H1 (cell line): ENCODE results near the gene TUBA8. TPM values are rescaled to one million over a fixed set of nuclear protein-coding genes. Genes with fewer than 3 reads are reported as not detected.

Experiments
- CTCF ChIA-PET: fragments of 300-600 bp; sonication (Branson Sonifier 250); formaldehyde crosslinking; loops from one replicate; lab custom pipeline; 2021; ENCODE audit not compliant: partially characterized antibody; lab: Charles Lee
- POLR2A ChIA-PET: fragments of 300-600 bp; sonication (Branson Sonifier 250); formaldehyde crosslinking; loops from one replicate; lab custom pipeline; 2021; ENCODE audit warnings: inconsistent platforms; ENCODE audit not compliant: partially characterized antibody; lab: Charles Lee
- DNase-seq, 2 experiments: peaks; one replicate each; pipeline versions ENCODE4 v3.0.0 to v3.0.0-alpha.2; 2010 to 2022; ENCODE audit warnings: low spot score in 2 of 2, low read depth in 1 of 2, mixed read lengths in 1 of 2
- FAIRE-seq: peaks from 2 replicates; lab custom pipeline; 2011; peaks lifted over from hg19 to GRCh38; lab: Jason Lieb, UNC
- H2AFZ ChIP-seq: 2 replicates; pipeline ENCODE4 v1.8.1; 2012; ENCODE audit warnings: low read length, inconsistent platforms
- H2AK5ac ChIP-seq: 2 replicates; pipeline ENCODE4 v1.6.1; 2013; ENCODE audit warnings: low read depth, low read length
- H2BK120ac ChIP-seq: replicated peaks from 2 replicates; pipeline ENCODE3; 2013; ENCODE audit warnings: low read depth, low read length, inconsistent platforms
- H2BK12ac ChIP-seq: 2 replicates; pipeline ENCODE4 v1.6.1; 2013; ENCODE audit warnings: low read depth, low read length
- H2BK15ac ChIP-seq: 2 replicates; pipeline ENCODE4 v1.6.1; 2013; ENCODE audit warnings: low read length
- H2BK20ac ChIP-seq: 2 replicates; pipeline ENCODE4 v1.6.1; 2013; ENCODE audit warnings: low read length
- H2BK5ac ChIP-seq: 2 replicates; pipeline ENCODE4 v1.6.1; 2013; ENCODE audit warnings: low read depth, low read length
- H3K14ac ChIP-seq: 2 replicates; pipeline ENCODE4 v1.6.1; 2013; ENCODE audit warnings: inconsistent platforms; ENCODE audit not compliant: insufficient read length
- H3K18ac ChIP-seq: 2 replicates; pipeline ENCODE4 v1.6.1; 2013; ENCODE audit warnings: low read length; ENCODE audit errors: extremely low read depth
- H3K23ac ChIP-seq: 2 replicates; pipeline ENCODE4 v1.6.1; 2013; ENCODE audit warnings: inconsistent platforms; ENCODE audit not compliant: insufficient read length
- H3K23me2 ChIP-seq: 2 replicates; pipeline ENCODE4 v1.6.1; 2013; ENCODE audit warnings: low read depth, low read length
- H3K27ac ChIP-seq: 2 replicates; pipeline ENCODE4 v1.6.1; 2011; ENCODE audit warnings: low read depth, low read length, inconsistent platforms
- H3K27me3 ChIP-seq, 4 experiments: replicated peaks in 1 of 4; 1 replicate in 1 of 4; 2 replicates in 3 of 4; pipeline versions ENCODE4 v1.6.1 to v1.8.1; 2011 to 2013; ENCODE audit warnings: low read length in 3 of 4, mild to moderate bottlenecking in 3 of 4, inconsistent platforms in 2 of 4, mixed read lengths in 2 of 4, moderate library complexity in 1 of 4; ENCODE audit not compliant: control insufficient read depth in 3 of 4, insufficient read depth in 3 of 4; ENCODE audit errors: extremely low read depth in 1 of 4
- H3K36me3 ChIP-seq, 4 experiments: 2 replicates each; pipeline versions ENCODE4 v1.6.1 to v1.8.1; 2011 to 2013; ENCODE audit warnings: mild to moderate bottlenecking in 4 of 4, low read length in 3 of 4, moderate library complexity in 2 of 4, control low read depth in 1 of 4, inconsistent platforms in 1 of 4; ENCODE audit not compliant: insufficient read depth in 4 of 4, control insufficient read depth in 2 of 4
- H3K4ac ChIP-seq: replicated peaks from 2 replicates; pipeline ENCODE3; 2013; ENCODE audit warnings: low read length, low read depth, mixed read lengths, inconsistent platforms; ENCODE audit not compliant: insufficient read length
- H3K4me1 ChIP-seq, 4 experiments: replicated peaks in 1 of 4; 1 replicate in 1 of 4; 2 replicates in 3 of 4; pipeline versions ENCODE4 v1.6.1 to v1.8.1; 2011 to 2013; ENCODE audit warnings: low read length in 3 of 4, inconsistent platforms in 2 of 4, mixed read lengths in 1 of 4; ENCODE audit not compliant: insufficient read depth in 4 of 4, control insufficient read depth in 3 of 4
- H3K4me2 ChIP-seq, 2 experiments: 2 replicates each; pipeline versions ENCODE4 v1.6.1 to v1.8.1; 2011 to 2013; ENCODE audit warnings: low read depth in 2 of 2, low read length in 2 of 2, control low read depth in 1 of 2, inconsistent platforms in 1 of 2, mild to moderate bottlenecking in 1 of 2; ENCODE audit not compliant: insufficient read depth in 1 of 2
- H3K4me3 ChIP-seq, 4 experiments: fragments of 200-600, 300-600 bp in 1 of 4; sonication (generic), shearing (Covaris generic), sonication (Bioruptor Twin) in 1 of 4; 2 replicates each; pipeline versions ENCODE4 v1.5.1 to v1.8.1; 2011 to 2016; ENCODE audit warnings: low read length in 4 of 4, low read depth in 3 of 4, control low read depth in 2 of 4, inconsistent platforms in 2 of 4, mild to moderate bottlenecking in 2 of 4, mixed read lengths in 1 of 4, moderate library complexity in 1 of 4; ENCODE audit not compliant: insufficient read depth in 2 of 4; ENCODE audit errors: extremely low read depth in 1 of 4
- H3K56ac ChIP-seq: replicated peaks from 2 replicates; pipeline ENCODE3; 2013; ENCODE audit warnings: low read depth, mild to moderate bottlenecking, mixed read lengths, low read length, inconsistent platforms; ENCODE audit not compliant: insufficient read length
- H3K79me1 ChIP-seq: 2 replicates; pipeline ENCODE4 v1.6.1; 2013; ENCODE audit warnings: low read depth, low read length, control low read depth
- H3K79me2 ChIP-seq, 2 experiments: 2 replicates each; pipeline versions ENCODE4 v1.6.1 to v1.8.1; 2012 to 2013; ENCODE audit warnings: low read length in 2 of 2, mild to moderate bottlenecking in 2 of 2, inconsistent platforms in 1 of 2; ENCODE audit not compliant: insufficient read depth in 2 of 2, control insufficient read depth in 1 of 2
- H3K9ac ChIP-seq, 4 experiments: replicated peaks in 1 of 4; 1 replicate in 1 of 4; 2 replicates in 3 of 4; pipeline versions ENCODE4 v1.6.1 to v1.8.1; 2011 to 2013; ENCODE audit warnings: low read depth in 3 of 4, low read length in 3 of 4, control low read depth in 2 of 4, mild to moderate bottlenecking in 2 of 4, moderate library complexity in 2 of 4, inconsistent platforms in 1 of 4; ENCODE audit errors: extremely low read depth in 1 of 4
- H3K9me3 ChIP-seq, 2 experiments: 2 replicates each; pipeline versions ENCODE4 v1.6.1 to v1.8.1; 2012 to 2013; ENCODE audit warnings: mild to moderate bottlenecking in 2 of 2, moderate library complexity in 2 of 2, control low read depth in 1 of 2, inconsistent platforms in 1 of 2, low read depth in 1 of 2, low read length in 1 of 2, mixed read lengths in 1 of 2; ENCODE audit not compliant: insufficient read depth in 2 of 2
- H4K20me1 ChIP-seq, 2 experiments: replicated peaks in 1 of 2; 2 replicates each; pipeline versions ENCODE3 to v1.8.1; 2011 to 2013; ENCODE audit warnings: inconsistent platforms in 2 of 2, low read length in 2 of 2, mild to moderate bottlenecking in 1 of 2; ENCODE audit not compliant: insufficient read depth in 2 of 2, control insufficient read depth in 1 of 2
- H4K5ac ChIP-seq: 2 replicates; pipeline ENCODE4 v1.6.1; 2013; ENCODE audit warnings: low read length, low read depth, mixed read lengths, inconsistent platforms; ENCODE audit not compliant: insufficient read length
- H4K8ac ChIP-seq: 2 replicates; pipeline ENCODE4 v1.8.0; 2013; ENCODE audit warnings: mild to moderate bottlenecking, moderate library complexity, low read length, inconsistent platforms; ENCODE audit not compliant: insufficient read depth; ENCODE audit errors: extremely low read depth
- H4K91ac ChIP-seq: replicated peaks from 2 replicates; pipeline ENCODE3; 2013; ENCODE audit warnings: low read length, mixed read lengths, inconsistent platforms; ENCODE audit not compliant: insufficient read length
- BCL11A ChIP-seq, 2 experiments: IDR thresholded peaks; one replicate each; pipeline ENCODE4 v1.6.1; 2011; ENCODE audit warnings: low read depth in 2 of 2, low read length in 2 of 2, mild to moderate bottlenecking in 2 of 2
- CEBPB ChIP-seq: IDR thresholded peaks from 2 replicates; pipeline ENCODE4 v1.6.1; 2012; ENCODE audit warnings: low read depth, low read length
- CHD1 ChIP-seq: IDR thresholded peaks from 2 replicates; pipeline ENCODE4 v1.6.1; 2012; ENCODE audit warnings: low read depth, low read length, improper control_type of control experiment
- CHD2 ChIP-seq: IDR thresholded peaks from 2 replicates; pipeline ENCODE4 v1.6.1; 2012; ENCODE audit warnings: low read length, improper control_type of control experiment
- CREB1 ChIP-seq: IDR thresholded peaks from 2 replicates; pipeline ENCODE4 v1.6.1; 2012; ENCODE audit warnings: inconsistent platforms
- E2F6 ChIP-seq: IDR thresholded peaks from 2 replicates; pipeline ENCODE4 v1.6.1; 2012; ENCODE audit warnings: inconsistent platforms
- EZH2 ChIP-seq: fragments of 200-600 bp; sonication (generic); IDR thresholded peaks from 2 replicates; pipeline ENCODE4 v1.7.1; 2012; ENCODE audit warnings: low read depth, mild to moderate bottlenecking, moderate library complexity, low read length, inconsistent platforms; ENCODE audit not compliant: severe bottlenecking
- FOSL1 ChIP-seq: IDR thresholded peaks from 2 replicates; pipeline ENCODE4 v1.6.1; 2011; ENCODE audit warnings: mild to moderate bottlenecking, low read depth, low read length, moderate library complexity; ENCODE audit not compliant: insufficient read depth
- GABPA ChIP-seq: IDR thresholded peaks from 2 replicates; pipeline ENCODE4 v1.6.1; 2011; ENCODE audit warnings: mild to moderate bottlenecking, low read length, moderate library complexity, borderline replicate concordance; ENCODE audit not compliant: insufficient read depth
- KDM5A ChIP-seq: fragments of 200-600 bp; IDR thresholded peaks from 2 replicates; pipeline ENCODE4 v1.7.1; 2012; ENCODE audit warnings: mild to moderate bottlenecking, low read length, inconsistent platforms, mixed read lengths
- RAD21 ChIP-seq, 2 experiments: IDR thresholded peaks in 1 of 2; conservative IDR thresholded peaks in 1 of 2; 2 replicates each; pipeline ENCODE4 v1.6.1; 2011; ENCODE audit warnings: low read depth in 2 of 2, low read length in 2 of 2, improper control_type of control experiment in 1 of 2, inconsistent platforms in 1 of 2, mild to moderate bottlenecking in 1 of 2, moderate library complexity in 1 of 2
- SIRT6 ChIP-seq: IDR thresholded peaks from one replicate; pipeline ENCODE4 v1.7.1; 2012; ENCODE audit warnings: low read length, inconsistent platforms
- SP4 ChIP-seq: IDR thresholded peaks from 2 replicates; pipeline ENCODE4 v1.6.1; 2012; ENCODE audit warnings: low read length, inconsistent platforms
- SRF ChIP-seq: IDR thresholded peaks from 2 replicates; pipeline ENCODE4 v1.6.1; 2011; ENCODE audit warnings: mild to moderate bottlenecking, low read depth, low read length, moderate library complexity
- TAF1 ChIP-seq: IDR thresholded peaks from 2 replicates; pipeline ENCODE4 v1.6.1; 2011; ENCODE audit warnings: mild to moderate bottlenecking, low read depth, low read length
- WGBS, 2 experiments: shearing (Covaris generic) in 1 of 2; methylation state at CpG; one replicate each; pipeline versions ENCODE4 v1.1.6 to v1.1.7; 2013 to 2015; ENCODE audit warnings: low lambda C conversion rate in 2 of 2, mixed read lengths in 2 of 2, inconsistent platforms in 1 of 2, low coverage in 1 of 2, missing lambda C conversion rate in 1 of 2; ENCODE audit not compliant: insufficient replicate concordance in 2 of 2, insufficient coverage in 1 of 2, insufficient read length in 1 of 2; ENCODE audit errors: extremely low coverage in 1 of 2, missing lambda C conversion rate in 1 of 2; 5-methylcytosine and 5-hydroxymethylcytosine counted together
- polyA plus RNA-seq, 7 experiments: library from polyadenylated mRNA; depleted of rRNA in 3 of 7; stranded (reverse) in 5 of 7; unstranded in 2 of 7; fragments of >200 nt in 5 of 7; fragments of 200-250 nt in 2 of 7; gene quantifications; 1 replicate in 5 of 7; 2 replicates in 1 of 7; 4 replicates in 1 of 7; pipeline versions ENCODE4 v1.2.1 to v1.2.3, GENCODE V29; 2011 to 2013; ENCODE audit warnings: missing spikeins in 2 of 7, mixed read lengths in 2 of 7
- total RNA-seq: library from RNA; stranded (reverse); fragmentation: NEBNext Ultra II Directional; extraction: Animal tissue kit (Norgen Biotek cat#: 25700); gene quantifications from 2 replicates; pipeline ENCODE4 v1.2.1, GENCODE V29; 2021

The TUBA8 gene
- total and polyA plus RNA-seq, 2 of the 8 experiments (the other 6 are each of a cell fraction or from before 2014, with no cell fraction given) = 1.0 to 4.0 TPM

- Histone ChIP-seq H3K14ac (no peak overlapping the region), H3K79me2 (no peaks in the 10 kb centered on the region), H2BK15ac (no peak overlapping the region), H4K91ac (no peak overlapping the region), H3K4me1 (peaks cover 0 to 5% (median 2%) of the 10 kb centered on the region in 4 experiments; a peak in 2 of 7 replicates), H3K4me3 (no peak overlapping the region), H2BK20ac (no peak overlapping the region), H3K9ac (no peak overlapping the region), H3K36me3 (no peaks in the 10 kb centered on the region), H2BK12ac (no peak overlapping the region), H2AK5ac (no peak overlapping the region), H4K8ac (no peak overlapping the region), H2AFZ (no peak overlapping the region), H3K27ac (no peak overlapping the region), H3K23ac (no peak overlapping the region), H4K5ac (no peak overlapping the region), H2BK5ac (no peak overlapping the region), H3K9me3 (no peaks in the 10 kb centered on the region), H3K27me3 (no peaks in the 10 kb centered on the region), H2BK120ac (no peak overlapping the region), H3K56ac (no peak overlapping the region), H3K4ac (no peak overlapping the region), H4K20me1 (peaks cover 1 to 2% of the 10 kb centered on the region in 2 experiments), H3K18ac (no peak overlapping the region), H3K23me2 (no peaks in the 10 kb centered on the region), H3K4me2 (no peak overlapping the region), H3K79me1 (no peaks in the 10 kb centered on the region)
- no peak for DNase-seq
- no peak for FAIRE-seq
- POLR2A ChIA-PET = no interaction called here
- WGBS, 2 experiments = 88% methylated on average over 4 of the region's 4 CpGs; no CpG with 5 or more reads in 1 of the 2 experiments
- CTCF ChIA-PET = interaction anchor here (0.6 to 2.1 kb wide), 3 partner anchors 13 to 985 kb away, joined by 3 to 7 read pairs (median 5); no protein-coding TSS in a partner anchor
- TF ChIP-seq E2F6 (no peak), TAF1 (no peak), EZH2 (no peak), BCL11A (IDR thresholded peaks at IDR 0.05; ENCODE audit: low read depth in 2 of 2, low read length in 2 of 2) (no peak), CHD2 (no peak), SRF (no peak), CEBPB (no peak), SP4 (no peak), FOSL1 (no peak), KDM5A (no peak), GABPA (no peak), SIRT6 (no peak), CREB1 (no peak), RAD21 (IDR thresholded peaks at IDR 0.05 in 1 of 2, conservative IDR thresholded peaks at IDR 0.05 in 1 of 2; ENCODE audit: low read depth in 2 of 2, low read length in 2 of 2) (no peak), CHD1 (no peak)
These were observed 10.2 kb downstream of the TUBA8 start for GRCh38 chr22:18120857-18121256.
